ENCODE data around the gene TTC24.

DNA sequence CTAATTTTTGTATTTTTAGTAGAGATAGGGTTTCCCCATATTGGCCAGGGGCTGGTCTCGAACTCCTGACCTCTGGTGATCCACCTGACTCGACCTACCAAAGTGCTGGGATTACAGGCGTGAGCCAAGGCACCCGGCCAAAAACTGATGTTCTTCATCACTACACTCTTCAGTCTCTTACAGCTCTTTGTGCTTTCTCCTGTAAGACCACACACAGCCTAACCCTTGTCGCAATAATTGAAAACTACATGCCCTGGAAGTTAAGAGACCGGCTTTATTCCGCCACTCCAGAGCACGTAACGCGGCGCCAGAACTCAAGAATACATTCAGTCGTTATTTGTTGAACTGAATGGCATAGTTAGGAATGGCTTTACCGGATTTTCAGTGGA lies 21.2 kb downstream of the TTC24 start:
- TF ChIP-seq CTCF (IDR thresholded peaks at IDR 0.05): no peak
- no peak for TF ChIP-seq POLR2A (IDR thresholded peaks at IDR 0.05)
- no peak for TF ChIP-seq EP300 (IDR thresholded peaks at IDR 0.05)
- TF ChIP-seq POLR2AphosphoS5 (IDR thresholded peaks at IDR 0.05): no peak
